IMR-90 (cell line): ENCODE data around the gene RPH3AL. TPM values are rescaled to one million over a fixed set of nuclear protein-coding genes. Genes with fewer than 3 reads are reported as not detected.

Experiments used
- ATAC-seq: fragments of 200-7000 bp; cut with Tn5 transposase; 2 replicates; pipeline ENCODE4 v1.9.1; 2020; ENCODE audit warnings: low read depth, mild to moderate bottlenecking, moderate library complexity
- BruUV-seq: library from RNA; stranded (reverse); fragments of 400-500 nt; replicated peaks from 2 replicates; lab custom pipeline; 2021; lab: Mats Ljungman, UMichigan
- CTCF ChIA-PET: fragments of 300-600 bp; formaldehyde crosslinking; extraction: SDS; loops from one replicate; lab custom pipeline; 2021; ENCODE audit warnings: antibody characterized with exemption; lab: Yijun Ruan, JAX
- POLR2A ChIA-PET: fragments of 300-600 bp; sonication (Branson Sonifier 250); formaldehyde crosslinking; loops from one replicate; lab custom pipeline; 2022; ENCODE audit warnings: antibody characterized with exemption; ENCODE audit not compliant: unreplicated experiment; lab: Charles Lee
- DNase-seq: peaks from one replicate; pipeline ENCODE4 v3.0.0; 2013
- H2AFZ ChIP-seq: replicated peaks from 2 replicates; pipeline ENCODE3; 2013; ENCODE audit warnings: low read length, mild to moderate bottlenecking; ENCODE audit not compliant: poor library complexity
- H2AK5ac ChIP-seq: 2 replicates; pipeline ENCODE4 v1.6.1; 2013; ENCODE audit warnings: low read depth, low read length, inconsistent platforms
- H2AK9ac ChIP-seq: replicated peaks from 2 replicates; pipeline ENCODE3; 2013; ENCODE audit warnings: mild to moderate bottlenecking, low read depth, low read length, moderate library complexity; ENCODE audit not compliant: poor library complexity
- H2BK120ac ChIP-seq: 2 replicates; pipeline ENCODE4 v1.6.1; 2013; ENCODE audit warnings: low read depth, low read length, inconsistent platforms
- H2BK15ac ChIP-seq: 3 replicates; pipeline ENCODE4 v1.6.1; 2013; ENCODE audit warnings: low read depth, low read length, inconsistent platforms
- H2BK20ac ChIP-seq: 2 replicates; pipeline ENCODE4 v1.6.1; 2013; ENCODE audit warnings: low read depth, mild to moderate bottlenecking, inconsistent platforms, low read length, moderate library complexity
- H2BK5ac ChIP-seq: 2 replicates; pipeline ENCODE4 v1.6.1; 2013; ENCODE audit warnings: mild to moderate bottlenecking, low read depth, low read length, inconsistent platforms; ENCODE audit not compliant: poor library complexity, severe bottlenecking
- H3K14ac ChIP-seq: replicated peaks from 2 replicates; pipeline ENCODE4 v1.6.1; 2013; ENCODE audit warnings: low read depth, low read length, inconsistent platforms
- H3K18ac ChIP-seq: 2 replicates; pipeline ENCODE4 v1.6.1; 2013; ENCODE audit warnings: low read depth, low read length, control low read depth
- H3K23ac ChIP-seq: 2 replicates; pipeline ENCODE4 v1.6.1; 2013; ENCODE audit warnings: low read depth, low read length, inconsistent platforms
- H3K27ac ChIP-seq: 2 replicates; pipeline ENCODE4 v1.5.1; 2013; ENCODE audit warnings: mild to moderate bottlenecking, control low read depth, low read length; ENCODE audit not compliant: insufficient read depth
- H3K27me3 ChIP-seq: 2 replicates; pipeline ENCODE4 v1.6.1; 2013; ENCODE audit warnings: low read length; ENCODE audit not compliant: control insufficient read depth, insufficient read depth
- H3K36me3 ChIP-seq: 2 replicates; pipeline ENCODE4 v1.6.1; 2013; ENCODE audit warnings: low read length, mixed read lengths; ENCODE audit not compliant: control insufficient read depth, insufficient read depth
- H3K4ac ChIP-seq: 2 replicates; pipeline ENCODE4 v1.6.1; 2013; ENCODE audit warnings: low read depth, low read length, inconsistent platforms
- H3K4me1 ChIP-seq: 2 replicates; pipeline ENCODE4 v1.6.1; 2013; ENCODE audit warnings: low read length, mixed read lengths; ENCODE audit not compliant: control insufficient read depth, insufficient read depth
- H3K4me2 ChIP-seq: 2 replicates; pipeline ENCODE4 v1.6.1; 2013; ENCODE audit warnings: low read depth, mild to moderate bottlenecking, control low read depth, low read length, moderate library complexity
- H3K4me3 ChIP-seq: 2 replicates; pipeline ENCODE4 v1.5.1; 2013; ENCODE audit warnings: low read depth, mild to moderate bottlenecking, control low read depth, low read length, moderate library complexity; ENCODE audit not compliant: insufficient read depth
- H3K56ac ChIP-seq: 2 replicates; pipeline ENCODE4 v1.6.1; 2013; ENCODE audit warnings: low read length, inconsistent platforms; ENCODE audit not compliant: insufficient read depth; ENCODE audit errors: extremely low read depth
- H3K79me1 ChIP-seq, 2 experiments: 2 replicates each; pipeline ENCODE4 v1.6.1; 2013; ENCODE audit warnings: low read length in 2 of 2, inconsistent platforms in 1 of 2, low read depth in 1 of 2
- H3K9ac ChIP-seq: 2 replicates; pipeline ENCODE4 v1.6.1; 2013; ENCODE audit warnings: low read depth, low read length, control low read depth
- H3K9me1 ChIP-seq: 2 replicates; pipeline ENCODE4 v1.6.1; 2013; ENCODE audit warnings: low read length, inconsistent platforms; ENCODE audit not compliant: insufficient read depth
- H3K9me3 ChIP-seq: 2 replicates; pipeline ENCODE4 v1.6.1; 2013; ENCODE audit warnings: low read length; ENCODE audit not compliant: control insufficient read depth, insufficient read depth
- H4K20me1 ChIP-seq: 2 replicates; pipeline ENCODE4 v1.6.1; 2013; ENCODE audit warnings: low read length, inconsistent platforms; ENCODE audit not compliant: insufficient read depth
- H4K5ac ChIP-seq: 2 replicates; pipeline ENCODE4 v1.6.1; 2013; ENCODE audit warnings: mild to moderate bottlenecking, low read depth, low read length, control low read depth
- H4K8ac ChIP-seq, 2 experiments: 2 replicates each; pipeline ENCODE4 v1.6.1; 2013; ENCODE audit warnings: low read depth in 2 of 2, low read length in 2 of 2, control low read depth in 1 of 2, inconsistent platforms in 1 of 2
- H4K91ac ChIP-seq: 2 replicates; pipeline ENCODE4 v1.6.1; 2013; ENCODE audit warnings: low read depth, low read length, inconsistent platforms; ENCODE audit not compliant: insufficient read depth
- BHLHE40 ChIP-seq: fragments of 150-350 bp; IDR thresholded peaks from 2 replicates; pipeline ENCODE4 v1.6.1; 2016; ENCODE audit warnings: mild to moderate bottlenecking, low read depth, low read length
- CEBPB ChIP-seq: IDR thresholded peaks from 2 replicates; pipeline ENCODE4 v1.6.1; 2012; ENCODE audit warnings: low read depth, low read length, improper control_type of control experiment
- ELK1 ChIP-seq: fragments of 150-350 bp; IDR thresholded peaks from 2 replicates; pipeline ENCODE4 v1.6.1; 2016; ENCODE audit warnings: low read depth, mild to moderate bottlenecking, low read length, moderate library complexity, borderline replicate concordance
- MAZ ChIP-seq: IDR thresholded peaks from 2 replicates; pipeline ENCODE4 v1.6.1; 2012; ENCODE audit warnings: low read depth, mild to moderate bottlenecking, low read length, improper control_type of control experiment, moderate library complexity, borderline replicate concordance
- NFE2L2 ChIP-seq: fragments of 150-350 bp; IDR thresholded peaks from 2 replicates; pipeline ENCODE4 v1.6.1; 2016; ENCODE audit warnings: low read depth, mild to moderate bottlenecking, low read length
- WGBS, 2 experiments: methylation state at CpG; one replicate each; pipeline versions ENCODE4 v1.1.5 to v1.1.7; 2013; ENCODE audit warnings: missing lambda C conversion rate in 2 of 2; ENCODE audit not compliant: insufficient read length in 1 of 2; ENCODE audit errors: extremely low coverage in 2 of 2; 5-methylcytosine and 5-hydroxymethylcytosine counted together
- dilution Hi-C: fragments of 300-500 bp; cut with HindIII; formaldehyde crosslinking; loops from one replicate; pipeline ENCODE4 v1.14.3; 2018; ENCODE audit warnings: low sequenced_read_pairs; ENCODE audit not compliant: unreplicated experiment
- in situ Hi-C: fragments of 300-500 bp; cut with MboI; formaldehyde crosslinking; loops from 3 replicates; pipeline ENCODE4 v1.14.3; 2019; ENCODE audit warnings: low sequenced_read_pairs, inconsistent platforms, mixed read lengths
- intact Hi-C: fragments of 100-400 bp; cut with micrococcal nuclease; formaldehyde crosslinking; loops from 2 replicates; pipeline ENCODE4 v1.10.0; 2022
- polyA plus RNA-seq, 3 experiments: library from polyadenylated mRNA; depleted of rRNA; stranded (reverse); fragments of >200 nt; gene quantifications; 2 replicates each; pipeline ENCODE4 v1.2.3, GENCODE V29; 2012; ENCODE audit warnings: low replicate concordance in 1 of 3
- total RNA-seq: library from RNA; depleted of rRNA; stranded (reverse); fragments of >200 nt; gene quantifications from 2 replicates; pipeline ENCODE4 v1.2.3, GENCODE V29; 2012

Gene RPH3AL
- total and polyA plus RNA-seq, 2 of the 4 experiments (the other 2 are of a cell fraction), result 1.8 to 2.5 TPM

- Histone ChIP-seq H2AFZ (no peak overlapping the region), H3K4me3 (no peak overlapping the region), H3K18ac (no peak overlapping the region), H3K4me2 (no peak overlapping the region), H3K9ac (no peak overlapping the region), H4K5ac (no peak overlapping the region), H2BK5ac (no peak overlapping the region), H3K36me3 (no peaks in the 10 kb centered on the region), H3K27ac (no peak overlapping the region), H3K56ac (no peak overlapping the region), H3K4ac (no peak overlapping the region), H3K79me1 (no peaks in the 10 kb centered on the region), H3K4me1 (no peaks in the 10 kb centered on the region; the same call in 1 of the 2 replicates), H2AK5ac (no peak overlapping the region), H3K9me3 (no peaks in the 10 kb centered on the region), H3K23ac (no peak overlapping the region), H3K9me1 (no peaks in the 10 kb centered on the region), H3K14ac (no peak overlapping the region), H4K8ac (no peak overlapping the region), H3K27me3 (peaks cover 10% of the 10 kb centered on the region; the same call in 1 of the 2 replicates), H2BK120ac (no peak overlapping the region), H2BK15ac (no peak overlapping the region), H2AK9ac (no peak overlapping the region), H4K20me1 (no peaks in the 10 kb centered on the region), H2BK20ac (no peak overlapping the region), H4K91ac (no peak overlapping the region)
- TF ChIP-seq NFE2L2 (no peak), BHLHE40 (no peak), CEBPB (no peak), ELK1 (no peak), MAZ (no peak)
- 78% methylated on average over 4 of the region's 16 CpGs; no CpG with 5 or more reads in 1 of the 2 experiments for WGBS, 2 experiments
- no peak for DNase-seq
- intact Hi-C loops (no loop called here), in situ Hi-C loops (no loop called here), dilution Hi-C loops (no loop called here)
- no TSS peak for BruUV-seq
- no peak for ATAC-seq
- ChIA-PET CTCF (no interaction called here), POLR2A (no interaction called here)
Measured at GRCh38 chr17:231191-231965, 121.2 kb downstream of the RPH3AL start.
